Measurements from ENCODE around the gene FTCD. TPM values are rescaled to one million over a fixed set of nuclear protein-coding genes. Genes with fewer than 3 reads are reported as not detected.
"Not testable (repeated sequence)": the region's sequence is repeated elsewhere in the genome, so short reads cannot be mapped to it uniquely, and the experiment has no call there.

Gene FTCD
- total RNA-seq, result 0.69 and 0.73 TPM in 2 replicates

- ChIA-PET CTCF (no interaction called here), POLR2A (no interaction called here)
- ATAC-seq (ENCODE audit: low read depth), result no peak
- DNase-seq, result peak; percentile 14
- H3K27me3 Mint-ChIP-seq, result no peaks in the 10 kb centered on the region
- H3K27ac Mint-ChIP-seq, result no peak within 1 kb of the TSS
- TF ChIP-seq CTCF (IDR thresholded peaks at IDR 0.05), result no peak
- H3K9me3 Mint-ChIP-seq, result no peaks in the 10 kb centered on the region
- peaks cover 2% of the 10 kb centered on the region for H3K36me3 Mint-ChIP-seq (ENCODE audit: low read depth)
- intact Hi-C loops (cut with micrococcal nuclease), result no loop called here
- H3K4me3 Mint-ChIP-seq, result no peak within 1 kb of the TSS
- H3K4me1 Mint-ChIP-seq, result peaks cover 2% of the 10 kb centered on the region
Observed at GRCh38 chr21:46155514-46156377, at the start of gene FTCD. Gene FTCD (minus strand): TSS chr21:46155579. CDS start chr21:46155523, 56 bp downstream.

- DNase-seq (no peak), ATAC-seq (ENCODE audit: low read depth) (no peak)
- Mint-ChIP-seq H3K4me1 (no peaks in the 10 kb centered on the region), H3K27ac (no peak overlapping the region), H3K9me3 (no peaks in the 10 kb centered on the region), H3K4me3 (no peak overlapping the region), H3K36me3 (ENCODE audit: low read depth) (peaks cover 75% of the 10 kb centered on the region), H3K27me3 (no peaks in the 10 kb centered on the region)
- ChIA-PET POLR2A (no interaction called here), CTCF (no interaction called here)
- no peak for TF ChIP-seq CTCF (IDR thresholded peaks at IDR 0.05)
- intact Hi-C loops (cut with micrococcal nuclease), result no loop called here
Observed at GRCh38 chr21:46205166-46205565, 49.8 kb upstream of the FTCD start.

- ATAC-seq (ENCODE audit: low read depth) (no peak), DNase-seq (no peak)
- CTCF ChIA-PET, result interaction anchor here (0.6 kb wide), 1 partner anchor 132 kb away, joined by 3 read pairs; no protein-coding TSS in a partner anchor
- Mint-ChIP-seq H3K4me3 (no peak overlapping the region), H3K4me1 (no peaks in the 10 kb centered on the region), H3K27ac (no peak overlapping the region), H3K27me3 (no peaks in the 10 kb centered on the region), H3K9me3 (no peaks in the 10 kb centered on the region), H3K36me3 (ENCODE audit: low read depth) (peaks cover 79% of the 10 kb centered on the region)
- POLR2A ChIA-PET, result no interaction called here
- intact Hi-C loops (cut with micrococcal nuclease), result no loop called here
- no peak for TF ChIP-seq CTCF (IDR thresholded peaks at IDR 0.05)
Observed at GRCh38 chr21:46203203-46203600, 47.8 kb upstream of the FTCD start.

GRCh38 chr21:46202592-46203202 lies 47.3 kb upstream of the FTCD start:
- ChIA-PET POLR2A (no interaction called here), CTCF (interaction anchor here (0.6 kb wide), 1 partner anchor 133 kb away, joined by 3 read pairs; no protein-coding TSS in a partner anchor)
- intact Hi-C loops (cut with micrococcal nuclease), result no loop called here
- no peak for TF ChIP-seq CTCF (IDR thresholded peaks at IDR 0.05)
- Mint-ChIP-seq H3K36me3 (ENCODE audit: low read depth) (peaks cover 79% of the 10 kb centered on the region), H3K4me1 (no peaks in the 10 kb centered on the region), H3K27ac (no peak overlapping the region), H3K27me3 (no peaks in the 10 kb centered on the region), H3K4me3 (no peak overlapping the region), H3K9me3 (no peaks in the 10 kb centered on the region)
- ATAC-seq (ENCODE audit: low read depth) (no peak), DNase-seq (no peak)

GRCh38 chr21:46200877-46201803 lies 45.8 kb upstream of the FTCD start:
- peaks cover 83% of the 10 kb centered on the region for H3K36me3 Mint-ChIP-seq (ENCODE audit: low read depth)
- CTCF ChIA-PET; H3K27ac Mint-ChIP-seq; DNase-seq; H3K9me3 Mint-ChIP-seq; ATAC-seq (ENCODE audit: low read depth); H3K27me3 Mint-ChIP-seq; H3K4me3 Mint-ChIP-seq; H3K4me1 Mint-ChIP-seq; intact Hi-C loops (cut with micrococcal nuclease); POLR2A ChIA-PET: not testable (repeated sequence)

Measured in activated B cell treated with CpG ODN at 0.5 μM for 24 hours (primary cell).